Measurements from ENCODE around the gene DUSP8. TPM values are rescaled to one million over a fixed set of nuclear protein-coding genes. Genes with fewer than 3 reads are reported as not detected.

Gene DUSP8
- total and polyA plus RNA-seq, 8 donors: 6.4 to 23.5 (median 12.2) TPM

DNA sequence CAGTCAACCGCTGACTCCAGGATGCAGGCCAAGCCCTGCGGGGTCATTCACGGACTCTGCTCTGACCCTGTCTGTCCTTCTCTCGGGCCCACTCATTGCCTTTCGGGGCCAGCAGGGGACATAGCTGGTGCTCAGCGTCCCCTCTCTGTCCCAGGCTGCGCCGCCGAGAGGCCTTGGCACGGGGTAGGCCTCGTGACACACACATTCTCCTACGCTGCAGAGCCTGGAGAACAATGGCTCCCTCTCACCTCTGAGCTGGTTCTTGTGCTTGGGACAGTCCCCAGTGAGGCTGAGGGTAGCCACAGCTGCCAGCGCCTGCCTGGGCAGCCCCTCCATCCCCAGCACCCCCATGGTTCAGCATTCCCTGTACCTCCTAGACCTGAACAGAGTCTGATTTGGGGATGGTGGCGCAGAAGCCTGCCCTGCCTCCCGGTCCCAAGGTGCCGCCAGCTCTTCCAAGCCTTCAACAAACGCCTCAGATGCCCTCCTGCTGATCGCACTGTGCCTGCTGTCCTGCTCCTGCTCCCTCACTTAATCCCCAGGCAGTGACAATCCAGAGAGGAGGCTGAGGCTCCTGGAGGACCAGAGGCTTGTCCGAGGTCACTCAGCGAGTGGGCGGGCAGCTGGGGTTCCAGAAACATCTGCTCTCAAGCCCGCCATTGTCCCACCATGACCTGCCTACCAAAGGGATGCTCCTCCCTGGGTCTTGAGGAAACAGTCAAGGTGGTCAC is 30.4 kb downstream of the DUSP8 start:
- ATAC-seq: no peak
- intact Hi-C loops (cut with DNase I): loop anchor here in 1 of 3 donors (5.0 kb wide), 1 partner anchor 36 kb away; no protein-coding TSS in a partner anchor
- 85 to 90% methylated on average over 22 of the region's 22 CpGs for WGBS, 2 donors
- no peak overlapping the region for H3K4me3 ChIP-seq
- peak in 2 of 6 donors; percentile 16 to 50 for DNase-seq
- H3K4me1 ChIP-seq: no peaks in the 10 kb centered on the region
- no peaks in the 10 kb centered on the region for H3K27me3 ChIP-seq
- no peak for FAIRE-seq
- H3K9me3 ChIP-seq: no peaks in the 10 kb centered on the region
- no peaks in the 10 kb centered on the region for H3K36me3 ChIP-seq
- no peak overlapping the region for H3K27ac ChIP-seq
- TF ChIP-seq, protein P1, sequence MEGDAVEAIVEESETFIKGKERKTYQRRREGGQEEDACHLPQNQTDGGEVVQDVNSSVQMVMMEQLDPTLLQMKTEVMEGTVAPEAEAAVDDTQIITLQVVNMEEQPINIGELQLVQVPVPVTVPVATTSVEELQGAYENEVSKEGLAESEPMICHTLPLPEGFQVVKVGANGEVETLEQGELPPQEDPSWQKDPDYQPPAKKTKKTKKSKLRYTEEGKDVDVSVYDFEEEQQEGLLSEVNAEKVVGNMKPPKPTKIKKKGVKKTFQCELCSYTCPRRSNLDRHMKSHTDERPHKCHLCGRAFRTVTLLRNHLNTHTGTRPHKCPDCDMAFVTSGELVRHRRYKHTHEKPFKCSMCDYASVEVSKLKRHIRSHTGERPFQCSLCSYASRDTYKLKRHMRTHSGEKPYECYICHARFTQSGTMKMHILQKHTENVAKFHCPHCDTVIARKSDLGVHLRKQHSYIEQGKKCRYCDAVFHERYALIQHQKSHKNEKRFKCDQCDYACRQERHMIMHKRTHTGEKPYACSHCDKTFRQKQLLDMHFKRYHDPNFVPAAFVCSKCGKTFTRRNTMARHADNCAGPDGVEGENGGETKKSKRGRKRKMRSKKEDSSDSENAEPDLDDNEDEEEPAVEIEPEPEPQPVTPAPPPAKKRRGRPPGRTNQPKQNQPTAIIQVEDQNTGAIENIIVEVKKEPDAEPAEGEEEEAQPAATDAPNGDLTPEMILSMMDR (IDR thresholded peaks at IDR 0.05): no peak

- FAIRE-seq: no peak
- Histone ChIP-seq H3K27me3 (no peaks in the 10 kb centered on the region), H3K9me3 (no peaks in the 10 kb centered on the region), H3K4me1 (no peaks in the 10 kb centered on the region), H3K27ac (no peak overlapping the region), H3K4me3 (no peak overlapping the region), H3K36me3 (no peaks in the 10 kb centered on the region)
- intact Hi-C loops (cut with DNase I): loop anchor here in 1 of 3 donors (5.0 kb wide), 1 partner anchor 37 kb away; no protein-coding TSS in a partner anchor
- whole genome bisulfite sequencing, 2 donors: 81 to 90% methylated on average over 6 of the region's 6 CpGs
- peak in 1 of 6 donors; percentile 10 for DNase-seq
- ATAC-seq: no peak
- TF ChIP-seq, protein P1 (IDR thresholded peaks at IDR 0.05): no peak
These were observed 32.0 kb downstream of the DUSP8 start for GRCh38 chr11:1540074-1540473.

GRCh38 chr11:1538153-1538552 is 33.9 kb downstream of the DUSP8 start:
- H3K4me1 ChIP-seq: no peaks in the 10 kb centered on the region
- no peak for ATAC-seq
- no peaks in the 10 kb centered on the region for H3K36me3 ChIP-seq
- 74 to 78% methylated on average over 5 of the region's 5 CpGs for WGBS, 2 donors
- no peak overlapping the region for H3K27ac ChIP-seq
- H3K9me3 ChIP-seq: no peaks in the 10 kb centered on the region
- H3K27me3 ChIP-seq: no peaks in the 10 kb centered on the region
- intact Hi-C loops (cut with DNase I): no loop called here
- TF ChIP-seq, protein P1 (IDR thresholded peaks at IDR 0.05): no peak
- no peak for FAIRE-seq
- no peak overlapping the region for H3K4me3 ChIP-seq
- DNase-seq: no peak

DNA sequence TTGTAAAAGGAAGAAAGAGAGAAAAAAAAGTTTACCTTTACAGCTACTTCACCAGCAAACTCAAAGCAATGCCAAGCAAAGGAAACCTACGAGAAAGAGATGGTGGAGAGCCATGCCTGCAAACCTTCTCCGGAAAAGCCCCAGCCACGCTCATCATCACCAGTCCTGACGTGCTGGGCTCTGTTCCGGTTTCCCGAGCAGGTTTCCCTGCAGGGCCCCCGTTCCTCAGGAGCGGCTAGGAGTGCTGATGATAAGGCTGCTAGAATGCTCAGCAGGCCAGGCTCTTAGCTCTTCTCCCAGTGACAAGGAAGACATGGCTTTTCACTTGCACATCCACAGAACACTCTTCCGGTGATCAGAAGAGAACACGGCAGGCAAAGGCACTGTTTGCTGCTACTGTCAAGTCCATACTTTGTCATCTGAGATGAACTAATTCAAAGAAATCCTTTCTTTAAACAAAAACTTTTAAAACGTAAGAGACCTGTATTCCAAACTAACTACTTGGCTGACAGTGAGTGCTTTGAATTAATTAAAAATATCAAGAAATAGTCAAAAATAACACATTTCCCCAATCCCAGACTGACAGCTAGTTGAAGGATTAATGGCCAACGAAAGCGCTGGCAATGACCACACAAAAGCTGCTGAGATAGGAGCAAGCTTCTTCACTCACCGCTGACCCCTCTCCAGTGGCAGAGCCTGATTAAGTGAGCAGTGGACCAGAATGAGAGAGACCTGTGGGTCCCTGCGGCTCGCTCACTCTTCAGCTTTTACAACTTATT is 35.8 kb downstream of the DUSP8 start:
- Histone ChIP-seq H3K27ac (no peak overlapping the region), H3K36me3 (no peaks in the 10 kb centered on the region), H3K27me3 (no peaks in the 10 kb centered on the region), H3K4me1 (no peaks in the 10 kb centered on the region), H3K9me3 (no peaks in the 10 kb centered on the region), H3K4me3 (no peak overlapping the region)
- 80% methylated on average over 16 of the region's 16 CpGs for WGBS, 2 donors
- intact Hi-C loops (cut with DNase I): no loop called here
- DNase-seq (peak in 1 of 6 donors; percentile 22), FAIRE-seq (no peak), ATAC-seq (peak in 1 of 4 donors; percentile 14)
- TF ChIP-seq, protein P1 (IDR thresholded peaks at IDR 0.05): no peak
